ENCODE data around the gene TNK2.
"Not testable (repeated sequence)": the region's sequence is repeated elsewhere in the genome, so short reads cannot be mapped to it uniquely, and the experiment has no call there.

Gene TNK2

GRCh38 chr3:195885036-195885891, 23.1 kb downstream of the TNK2 start:
- no peak for DNase-seq (ENCODE audit: low read depth)

- no peak for DNase-seq (ENCODE audit: low read depth)
Measured at GRCh38 chr3:195884691-195885035, 23.7 kb downstream of the TNK2 start.

GRCh38 chr3:195883801-195884200, 24.6 kb downstream of the TNK2 start:
- no peak for DNase-seq (ENCODE audit: low read depth)

GRCh38 chr3:195883160-195883559, 25.2 kb downstream of the TNK2 start:
- DNase-seq (ENCODE audit: low read depth) = no peak

- no peak for DNase-seq (ENCODE audit: low read depth)
Measured at GRCh38 chr3:195882002-195882441, 26.3 kb downstream of the TNK2 start.

- no peak for DNase-seq (ENCODE audit: low read depth)
Measured at GRCh38 chr3:195881276-195881988, 26.9 kb downstream of the TNK2 start.

GRCh38 chr3:195880037-195880431, 28.3 kb downstream of the TNK2 start:
- no peak for DNase-seq (ENCODE audit: low read depth)

GRCh38 chr3:195879416-195880036, 28.8 kb downstream of the TNK2 start:
- no peak for DNase-seq (ENCODE audit: low read depth)

- no peak for DNase-seq (ENCODE audit: low read depth)
Measured at GRCh38 chr3:195878424-195879274, 29.7 kb downstream of the TNK2 start.

- no peak for DNase-seq (ENCODE audit: low read depth)
Measured at GRCh38 chr3:195877767-195878423, 30.5 kb downstream of the TNK2 start.

- no peak for DNase-seq (ENCODE audit: low read depth)
Measured at GRCh38 chr3:195877136-195877715, 31.1 kb downstream of the TNK2 start.

GRCh38 chr3:195876297-195877064, 31.9 kb downstream of the TNK2 start:
- peak; percentile 53 for DNase-seq (ENCODE audit: low read depth)

GRCh38 chr3:195875482-195876236, 32.7 kb downstream of the TNK2 start:
- no peak for DNase-seq (ENCODE audit: low read depth)

- DNase-seq (ENCODE audit: low read depth) = no peak
Measured at GRCh38 chr3:195873971-195874370, 34.4 kb downstream of the TNK2 start.

GRCh38 chr3:195873281-195873887, 35.0 kb downstream of the TNK2 start:
- no peak for DNase-seq (ENCODE audit: low read depth)

GRCh38 chr3:195872800-195873199, 35.6 kb downstream of the TNK2 start:
- no peak for DNase-seq (ENCODE audit: low read depth)

- no peak for DNase-seq (ENCODE audit: low read depth)
Measured at GRCh38 chr3:195872097-195872496, 36.3 kb downstream of the TNK2 start.

- not testable (repeated sequence) for DNase-seq (ENCODE audit: low read depth)
Measured at GRCh38 chr3:195871686-195872085, 36.7 kb downstream of the TNK2 start.

GRCh38 chr3:195870937-195871336, 37.4 kb downstream of the TNK2 start:
- DNase-seq (ENCODE audit: low read depth) = no peak
